K562 (cell line): ENCODE data around the gene ZNF775. TPM values are rescaled to one million over a fixed set of nuclear protein-coding genes. Genes with fewer than 3 reads are reported as not detected.
A peak's percentile ranks its signal among the peaks of the same experiment; 100 is the strongest.

ENCODE experiments used
- ARNT ChIP-seq, 2 experiments: fragments of 450-650 bp; IDR thresholded peaks; 2 replicates each; pipeline ENCODE4 v1.6.1; 2016; ENCODE audit warnings: mild to moderate bottlenecking in 1 of 2
- CBX1 ChIP-seq: sonication (generic); IDR thresholded peaks from 2 replicates; pipeline ENCODE4 v1.6.1; 2016; ENCODE audit warnings: antibody characterized with exemption, low read depth, mild to moderate bottlenecking
- CBX5 ChIP-seq: IDR thresholded peaks from 2 replicates; pipeline ENCODE4 v1.6.1; 2014; ENCODE audit warnings: low read depth, borderline replicate concordance
- ESRRA ChIP-seq: fragments of 450-650 bp; IDR thresholded peaks from 2 replicates; pipeline ENCODE4 v1.6.1; 2014; ENCODE audit warnings: low read depth, mild to moderate bottlenecking, moderate library complexity, borderline replicate concordance
- PHF8 ChIP-seq: fragments of 200-600 bp; sonication (generic); IDR thresholded peaks from 2 replicates; pipeline ENCODE4 v1.6.1; 2012; ENCODE audit warnings: mixed run types, mild to moderate bottlenecking, inconsistent platforms, low read length, moderate library complexity, borderline replicate concordance
- RBFOX2 ChIP-seq: fragments of 200-400 bp; formaldehyde crosslinking; IDR thresholded peaks from 2 replicates; pipeline ENCODE4 v1.6.1; 2017; ENCODE audit warnings: low read depth, mild to moderate bottlenecking, low read length, moderate library complexity
- RBM22 ChIP-seq: fragments of 200-400 bp; formaldehyde crosslinking; IDR thresholded peaks from 2 replicates; pipeline ENCODE4 v1.6.1; 2018; ENCODE audit warnings: low read length, low read depth; ENCODE audit not compliant: poor library complexity, severe bottlenecking
- SMARCA5 ChIP-seq: fragments of 450-650 bp; IDR thresholded peaks from 2 replicates; pipeline ENCODE4 v1.6.1; 2016
- TAF7 ChIP-seq: fragments of 450-650 bp; IDR thresholded peaks from 2 replicates; pipeline ENCODE4 v1.6.1; 2016; ENCODE audit warnings: missing genetic modification characterization, missing compliant biosample characterization
- USF1 ChIP-seq: sonication (generic); formaldehyde crosslinking; IDR thresholded peaks from 2 replicates; pipeline ENCODE4 v1.9.0; 2022; ENCODE audit warnings: mild to moderate bottlenecking, missing genetic modification reagents
- ZKSCAN3 ChIP-seq: fragments of 250-450 bp; sonication (Bioruptor Pico); IDR thresholded peaks from 2 replicates; pipeline ENCODE4 v1.4.0; 2020
- ZNF780A ChIP-seq: fragments of 250-450 bp; sonication (Bioruptor Pico); IDR thresholded peaks from 2 replicates; pipeline ENCODE4 v1.5.0; 2021; ENCODE audit warnings: mild to moderate bottlenecking
- polyA plus RNA-seq, 8 experiments: library from polyadenylated mRNA; depleted of rRNA in 4 of 8; stranded (reverse) in 5 of 8; unstranded in 3 of 8; fragments of >200 nt; fragmentation: Nextera tagmentation in 2 of 8; fragmentation: Illumina TruSeq in 1 of 8; extraction: Ambion mirVana in 2 of 8; extraction: Trizol in 1 of 8; gene quantifications; 2 replicates each; pipeline versions ENCODE4 v1.2.1 to v1.2.3, GENCODE V29; 2011 to 2014; ENCODE audit warnings: inconsistent platforms in 1 of 8, missing spikeins in 1 of 8
- total RNA-seq, 7 experiments: library from RNA; depleted of rRNA in 6 of 7; stranded (reverse); fragments of >200 nt in 6 of 7; fragmentation: Illumina TruSeq in 2 of 7; extraction: Trizol in 2 of 7; gene quantifications; 2 replicates each; pipeline versions ENCODE4 v1.2.1 to v1.2.3, GENCODE V29; 2011 to 2021; ENCODE audit warnings: low replicate concordance in 1 of 7
- TF ChIP-seq, protein P1 (sequence below): fragments of 450-650 bp; IDR thresholded peaks from 2 replicates; pipeline ENCODE4 v1.6.1; 2016; ENCODE audit warnings: missing biosample characterization, missing genetic modification characterization
- TF ChIP-seq, protein P2 (sequence below), 2 experiments: fragments of 200-800 bp in 1 of 2; sonication (Bioruptor generic) in 1 of 2; sonication (generic) in 1 of 2; formaldehyde crosslinking in 1 of 2; IDR thresholded peaks in 1 of 2; conservative IDR thresholded peaks in 1 of 2; 2 replicates each; pipeline versions ENCODE4 v1.5.0 to v1.6.1; 2016 to 2020; ENCODE audit warnings: missing compliant biosample characterization in 1 of 2, missing genetic modification characterization in 1 of 2, missing genetic modification reagents in 1 of 2
- TF ChIP-seq, protein P3 (sequence below): sonication (generic); formaldehyde crosslinking; IDR thresholded peaks from 2 replicates; pipeline ENCODE4 v1.8.0; 2023; ENCODE audit warnings: mild to moderate bottlenecking, missing genetic modification reagents

ZNF775 gene
- total and polyA plus RNA-seq, 9 of the 15 experiments (the other 6 are each of a cell fraction or from before 2014, with no cell fraction given), result 0.04 to 18.7 (median 4.9) TPM

GRCh38 chr7:150368096-150368883, 10.8 kb upstream of the ZNF775 start, which contains the start of gene REPIN1 (continued):
- no peak for TF ChIP-seq CBX5
- no peak for TF ChIP-seq ZNF780A (CRISPR knock-in tag)
- TF ChIP-seq, protein P1, sequence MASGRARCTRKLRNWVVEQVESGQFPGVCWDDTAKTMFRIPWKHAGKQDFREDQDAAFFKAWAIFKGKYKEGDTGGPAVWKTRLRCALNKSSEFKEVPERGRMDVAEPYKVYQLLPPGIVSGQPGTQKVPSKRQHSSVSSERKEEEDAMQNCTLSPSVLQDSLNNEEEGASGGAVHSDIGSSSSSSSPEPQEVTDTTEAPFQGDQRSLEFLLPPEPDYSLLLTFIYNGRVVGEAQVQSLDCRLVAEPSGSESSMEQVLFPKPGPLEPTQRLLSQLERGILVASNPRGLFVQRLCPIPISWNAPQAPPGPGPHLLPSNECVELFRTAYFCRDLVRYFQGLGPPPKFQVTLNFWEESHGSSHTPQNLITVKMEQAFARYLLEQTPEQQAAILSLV (tag), result no peak
- peak; percentile 85 for TF ChIP-seq PHF8
- peak; percentile 91 for TF ChIP-seq CBX1
- TF ChIP-seq SMARCA5, result no peak
- peak; percentile 90 for TF ChIP-seq RBM22
- no peak for TF ChIP-seq ARNT (IDR thresholded peaks at IDR 0.05)
- no peak for TF ChIP-seq ZKSCAN3 (CRISPR knock-in tag)
- peak; percentile 97 for TF ChIP-seq RBFOX2
- TF ChIP-seq ESRRA, result peak; percentile 58; the same call in 1 of the 2 replicates
- TF ChIP-seq, protein P2, sequence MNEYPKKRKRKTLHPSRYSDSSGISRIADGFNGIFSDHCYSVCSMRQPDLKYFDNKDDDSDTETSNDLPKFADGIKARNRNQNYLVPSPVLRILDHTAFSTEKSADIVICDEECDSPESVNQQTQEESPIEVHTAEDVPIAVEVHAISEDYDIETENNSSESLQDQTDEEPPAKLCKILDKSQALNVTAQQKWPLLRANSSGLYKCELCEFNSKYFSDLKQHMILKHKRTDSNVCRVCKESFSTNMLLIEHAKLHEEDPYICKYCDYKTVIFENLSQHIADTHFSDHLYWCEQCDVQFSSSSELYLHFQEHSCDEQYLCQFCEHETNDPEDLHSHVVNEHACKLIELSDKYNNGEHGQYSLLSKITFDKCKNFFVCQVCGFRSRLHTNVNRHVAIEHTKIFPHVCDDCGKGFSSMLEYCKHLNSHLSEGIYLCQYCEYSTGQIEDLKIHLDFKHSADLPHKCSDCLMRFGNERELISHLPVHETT (CRISPR knock-in tag; conservative IDR thresholded peaks at IDR 0.05 in 1 of 2, IDR thresholded peaks at IDR 0.05 in 1 of 2), result peak in 1 of 2 experiments; percentile 94; a peak in 2 of 4 replicates
- TF ChIP-seq, protein P3, sequence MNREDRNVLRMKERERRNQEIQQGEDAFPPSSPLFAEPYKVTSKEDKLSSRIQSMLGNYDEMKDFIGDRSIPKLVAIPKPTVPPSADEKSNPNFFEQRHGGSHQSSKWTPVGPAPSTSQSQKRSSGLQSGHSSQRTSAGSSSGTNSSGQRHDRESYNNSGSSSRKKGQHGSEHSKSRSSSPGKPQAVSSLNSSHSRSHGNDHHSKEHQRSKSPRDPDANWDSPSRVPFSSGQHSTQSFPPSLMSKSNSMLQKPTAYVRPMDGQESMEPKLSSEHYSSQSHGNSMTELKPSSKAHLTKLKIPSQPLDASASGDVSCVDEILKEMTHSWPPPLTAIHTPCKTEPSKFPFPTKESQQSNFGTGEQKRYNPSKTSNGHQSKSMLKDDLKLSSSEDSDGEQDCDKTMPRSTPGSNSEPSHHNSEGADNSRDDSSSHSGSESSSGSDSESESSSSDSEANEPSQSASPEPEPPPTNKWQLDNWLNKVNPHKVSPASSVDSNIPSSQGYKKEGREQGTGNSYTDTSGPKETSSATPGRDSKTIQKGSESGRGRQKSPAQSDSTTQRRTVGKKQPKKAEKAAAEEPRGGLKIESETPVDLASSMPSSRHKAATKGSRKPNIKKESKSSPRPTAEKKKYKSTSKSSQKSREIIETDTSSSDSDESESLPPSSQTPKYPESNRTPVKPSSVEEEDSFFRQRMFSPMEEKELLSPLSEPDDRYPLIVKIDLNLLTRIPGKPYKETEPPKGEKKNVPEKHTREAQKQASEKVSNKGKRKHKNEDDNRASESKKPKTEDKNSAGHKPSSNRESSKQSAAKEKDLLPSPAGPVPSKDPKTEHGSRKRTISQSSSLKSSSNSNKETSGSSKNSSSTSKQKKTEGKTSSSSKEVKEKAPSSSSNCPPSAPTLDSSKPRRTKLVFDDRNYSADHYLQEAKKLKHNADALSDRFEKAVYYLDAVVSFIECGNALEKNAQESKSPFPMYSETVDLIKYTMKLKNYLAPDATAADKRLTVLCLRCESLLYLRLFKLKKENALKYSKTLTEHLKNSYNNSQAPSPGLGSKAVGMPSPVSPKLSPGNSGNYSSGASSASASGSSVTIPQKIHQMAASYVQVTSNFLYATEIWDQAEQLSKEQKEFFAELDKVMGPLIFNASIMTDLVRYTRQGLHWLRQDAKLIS (CRISPR knock-in tag), result peak; percentile 45
- no peak for TF ChIP-seq TAF7 (tag)
- peak; percentile 91 for TF ChIP-seq USF1
